ENCODE measurements around the gene PPP1R15B.

Gene PPP1R15B

DNA sequence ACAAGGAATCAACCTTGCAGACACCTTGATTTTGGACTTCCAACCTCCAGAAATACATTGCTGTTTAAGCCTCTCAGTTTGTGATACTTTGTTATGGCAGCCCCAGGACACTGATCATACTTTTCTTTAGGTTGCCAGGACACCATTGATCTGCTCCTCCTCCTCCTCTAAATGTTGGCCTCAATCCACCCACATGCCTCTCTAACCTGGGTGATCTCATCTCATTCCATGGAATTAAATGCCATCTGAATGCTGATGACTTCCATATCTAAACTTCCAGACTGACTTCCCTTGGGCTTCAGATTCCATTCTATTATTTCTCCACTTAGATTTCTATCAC, 7.4 kb upstream of the PPP1R15B start:
- DNase-seq, result no peak

GRCh38 chr1:204418174-204419063, 6.8 kb upstream of the PPP1R15B start:
- no peak for DNase-seq

DNA sequence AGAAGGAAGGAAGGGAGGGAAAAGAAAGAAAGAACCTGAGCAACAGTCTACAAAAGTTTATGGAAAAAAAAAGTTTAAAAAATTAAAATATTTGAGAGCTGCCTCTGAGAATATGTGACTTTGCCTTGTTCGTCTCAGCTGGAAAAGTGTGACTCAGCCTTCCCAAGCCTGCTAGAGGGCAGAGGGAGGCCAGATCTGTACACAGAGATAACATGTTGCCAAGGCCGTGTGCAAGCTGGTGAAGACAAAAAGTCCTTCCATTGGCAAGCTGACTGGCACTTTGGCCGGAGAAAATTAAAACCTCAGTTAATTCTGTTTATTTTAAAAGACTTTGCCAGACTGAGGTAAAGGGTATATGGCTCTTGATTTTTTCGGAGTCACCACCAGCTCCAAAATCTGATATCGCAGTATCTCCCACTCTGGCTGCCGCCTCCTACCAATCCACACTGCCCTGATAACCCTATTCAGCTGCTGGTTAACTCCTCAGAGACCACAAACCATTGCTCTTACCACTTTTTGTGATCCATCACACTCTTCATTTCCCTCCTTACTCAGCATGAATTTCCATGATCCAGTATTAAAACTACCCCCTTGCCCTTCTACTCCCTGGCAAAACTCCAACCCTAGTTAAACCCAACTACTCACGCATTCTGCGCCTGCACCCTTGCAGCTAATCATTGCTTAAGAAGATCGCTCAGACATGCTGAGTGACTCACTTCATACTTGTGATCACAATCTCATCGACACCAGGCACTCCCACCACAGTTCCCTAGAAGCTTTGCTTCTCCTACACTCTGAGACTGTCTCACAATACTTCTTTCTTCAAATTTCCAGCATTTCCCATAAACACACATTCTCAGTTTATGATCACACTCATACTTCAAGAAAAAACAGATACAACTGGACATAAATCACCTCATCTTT, 5.7 kb upstream of the PPP1R15B start:
- peak; percentile 54 to 59 for DNase-seq

GRCh38 chr1:204416589-204417073, 5.0 kb upstream of the PPP1R15B start:
- DNase-seq, result no peak

- DNase-seq, result no peak
Measured at GRCh38 chr1:204415351-204415750, 3.7 kb upstream of the PPP1R15B start.

- no peak for DNase-seq
Measured at GRCh38 chr1:204414016-204414415, 2.4 kb upstream of the PPP1R15B start.

- no peak for DNase-seq
Measured at GRCh38 chr1:204413170-204413535, 1.5 kb upstream of the PPP1R15B start.

DNA sequence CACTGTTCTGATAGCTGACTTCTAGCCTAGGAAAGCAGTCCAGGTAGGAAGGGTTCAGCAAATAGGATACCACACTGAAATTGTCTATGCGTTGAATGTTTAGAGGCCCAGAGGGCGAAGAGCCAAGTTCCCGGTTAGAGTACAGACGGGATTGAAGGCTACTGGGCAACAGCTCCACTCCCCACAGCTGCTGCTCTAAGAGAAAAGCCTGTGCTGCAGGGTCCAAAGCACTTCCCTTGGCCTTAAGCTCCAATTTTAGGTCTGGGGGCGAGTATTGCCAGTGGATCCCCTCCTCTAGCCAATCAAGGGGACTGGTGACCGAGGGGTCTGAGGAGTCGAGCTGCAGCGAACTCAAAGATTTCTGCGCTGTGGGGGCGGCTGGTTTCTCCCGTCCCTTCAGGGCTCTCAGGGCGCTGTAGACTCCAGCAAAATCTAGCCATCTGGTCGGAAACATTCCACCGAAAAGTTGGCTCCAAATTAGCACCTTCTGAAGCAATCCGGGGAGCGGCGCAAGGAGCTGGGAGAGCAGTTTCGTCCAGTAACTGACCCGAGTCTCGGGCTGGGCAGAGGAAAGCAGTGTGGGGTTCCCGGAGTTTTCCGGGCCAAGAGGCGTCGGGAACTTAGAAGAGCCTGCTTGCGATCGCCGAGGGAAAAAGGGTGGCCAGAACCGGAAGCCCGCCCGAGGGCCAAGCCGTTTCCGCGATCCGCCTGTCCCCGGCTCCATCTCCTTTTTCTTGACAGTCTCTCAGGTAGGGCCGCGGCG, 748 bp downstream of the PPP1R15B start:
- peak in 1 of 2 experiments; percentile 38 for DNase-seq

DNA sequence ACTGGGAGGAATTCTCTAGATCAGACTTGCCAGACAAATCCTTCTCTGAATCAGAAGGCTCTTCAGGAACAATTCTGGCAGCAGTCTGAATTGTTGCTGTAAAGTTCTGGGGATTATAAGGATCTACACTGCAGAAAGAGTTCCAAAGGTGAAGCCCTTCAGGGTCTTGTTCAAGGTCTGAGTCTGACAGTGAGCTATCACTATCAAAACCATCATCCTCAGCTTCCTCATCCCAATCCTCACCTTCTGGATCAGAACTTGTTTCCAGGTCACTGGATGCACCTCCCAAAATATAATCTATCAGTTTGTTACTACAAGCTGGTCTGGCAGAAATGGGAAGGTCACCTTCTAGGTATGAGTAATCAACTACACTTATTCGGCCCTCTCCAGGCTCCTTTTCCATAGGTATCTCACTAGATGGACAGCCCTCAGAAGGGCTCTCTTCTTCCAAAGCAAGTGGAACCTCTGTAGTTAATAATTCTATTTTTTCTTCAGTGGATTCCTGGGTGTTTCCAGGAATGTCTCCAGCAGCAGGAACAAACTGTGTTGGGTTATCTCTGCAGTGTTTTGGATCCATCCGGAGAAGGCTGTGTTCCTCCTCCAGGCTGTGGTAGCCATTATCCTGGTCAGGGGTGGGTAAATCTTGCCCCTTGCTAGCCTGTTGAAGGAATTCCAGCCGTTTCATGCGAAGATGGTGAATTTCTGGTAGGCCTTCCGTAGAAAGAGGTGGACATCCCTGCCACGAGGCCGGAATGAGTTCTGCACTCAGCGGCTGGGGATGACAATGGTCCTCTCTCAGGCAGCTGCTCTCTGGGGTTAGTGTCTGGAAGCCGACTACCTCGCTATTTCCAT, 1.6 kb downstream of the PPP1R15B start:
- DNase-seq, result no peak

DNA sequence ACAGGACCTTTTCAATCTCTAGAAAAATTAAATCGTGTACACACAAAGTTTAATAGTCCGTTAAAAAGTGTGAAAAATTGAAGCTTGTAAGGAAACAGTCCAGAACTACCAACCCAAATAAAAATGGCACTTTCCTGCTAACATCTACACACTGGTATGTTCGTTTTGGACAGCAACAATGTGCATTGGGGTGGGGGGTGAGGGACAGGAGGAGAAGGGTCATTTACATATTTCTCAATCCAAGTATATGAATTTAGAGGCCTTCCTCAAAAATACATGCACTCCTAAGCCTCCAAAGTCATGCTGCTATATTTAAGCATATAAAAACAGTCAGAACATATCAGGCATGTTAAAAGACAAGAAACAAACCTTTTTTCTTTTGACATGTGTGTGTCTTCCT, 2.5 kb downstream of the PPP1R15B start:
- DNase-seq, result no peak

DNA sequence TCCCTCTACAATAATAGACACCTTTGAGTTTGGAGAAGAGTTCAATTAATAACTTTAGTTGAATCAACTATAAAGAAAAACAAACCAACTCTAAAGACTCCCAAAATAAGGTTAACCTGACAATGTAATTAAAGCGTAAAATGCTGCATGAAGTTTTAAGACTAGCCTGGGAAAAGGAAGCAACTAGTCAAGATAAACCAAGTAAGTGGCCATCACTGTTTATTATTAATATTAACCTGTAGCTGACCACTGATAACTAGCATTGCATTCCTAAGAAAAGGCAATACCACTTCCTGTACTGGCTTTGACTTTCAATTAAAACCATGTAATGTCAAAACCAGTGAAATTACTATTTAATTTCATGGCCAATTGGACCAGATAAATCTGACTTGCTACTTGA, 3.0 kb downstream of the PPP1R15B start:
- no peak for DNase-seq

GRCh38 chr1:204408074-204408507, 3.5 kb downstream of the PPP1R15B start:
- DNase-seq, result no peak

DNA sequence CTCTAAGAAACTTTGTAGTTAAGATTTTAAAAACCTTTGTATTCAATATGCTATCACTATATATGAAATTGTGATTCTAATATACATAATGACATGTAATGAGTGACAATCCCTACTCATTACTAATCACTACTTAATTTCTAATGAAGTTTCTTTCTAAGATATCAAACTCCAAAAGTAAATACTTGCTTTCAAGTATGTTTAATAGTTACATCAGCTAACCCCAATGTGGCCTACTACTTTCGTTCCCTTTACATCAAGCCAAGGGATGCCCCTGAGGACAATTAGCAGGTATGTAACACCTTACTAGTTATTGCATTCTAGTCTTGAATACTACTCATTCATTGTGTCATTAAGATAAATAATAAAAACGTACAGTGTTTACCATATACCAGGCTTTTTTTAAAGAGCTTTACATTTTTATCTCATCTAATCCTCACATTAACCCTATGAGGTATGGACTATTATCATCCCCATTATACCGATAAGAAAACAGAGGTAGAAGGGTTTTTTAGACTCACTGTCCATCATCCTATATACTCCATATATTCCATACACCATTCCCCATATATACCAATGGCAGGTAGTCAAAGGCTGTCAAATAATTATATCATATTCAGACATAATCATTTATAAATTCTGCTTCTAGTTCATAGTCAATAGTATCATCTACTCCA, 4.2 kb downstream of the PPP1R15B start:
- no peak for DNase-seq

DNA sequence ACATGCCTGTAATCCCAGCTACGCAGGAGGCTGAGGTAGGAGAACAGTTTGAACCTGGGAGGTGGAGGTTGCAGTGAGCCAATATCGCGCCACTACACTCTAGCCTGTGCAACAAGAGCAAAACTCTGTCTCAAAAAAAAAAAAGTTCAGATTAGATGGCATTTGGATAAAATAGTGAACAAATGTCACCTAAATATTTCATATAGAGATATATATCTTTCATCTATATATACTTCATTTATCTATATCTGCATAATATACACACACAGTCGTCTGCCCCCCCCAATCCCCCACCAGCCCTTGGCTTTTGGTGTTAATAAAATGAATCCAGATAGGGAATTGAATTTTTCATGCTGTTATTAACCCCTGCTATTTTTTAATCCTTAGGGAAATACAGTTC, 5.0 kb downstream of the PPP1R15B start:
- no peak for DNase-seq

DNA sequence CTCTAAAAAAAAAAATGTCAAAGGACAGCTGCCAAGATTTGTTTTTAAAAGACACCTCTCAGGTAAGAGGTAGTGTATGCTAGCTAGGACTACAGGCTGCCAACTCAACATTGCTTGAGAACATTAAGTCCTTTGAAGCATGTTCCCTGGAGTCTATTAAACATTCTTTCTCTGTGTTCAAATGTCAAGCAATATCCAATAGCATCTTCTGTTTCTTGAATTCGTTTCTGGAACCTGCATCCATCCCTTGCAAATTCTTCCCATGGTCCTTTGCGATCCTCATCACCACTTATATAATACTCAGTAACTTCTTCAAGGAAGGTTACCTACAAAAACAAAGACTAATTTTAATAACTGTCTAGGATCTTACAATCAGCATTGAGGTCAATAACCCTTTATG, 5.6 kb downstream of the PPP1R15B start:
- DNase-seq, result no peak

GRCh38 chr1:204404629-204405028, 7.0 kb downstream of the PPP1R15B start:
- DNase-seq, result no peak

DNA sequence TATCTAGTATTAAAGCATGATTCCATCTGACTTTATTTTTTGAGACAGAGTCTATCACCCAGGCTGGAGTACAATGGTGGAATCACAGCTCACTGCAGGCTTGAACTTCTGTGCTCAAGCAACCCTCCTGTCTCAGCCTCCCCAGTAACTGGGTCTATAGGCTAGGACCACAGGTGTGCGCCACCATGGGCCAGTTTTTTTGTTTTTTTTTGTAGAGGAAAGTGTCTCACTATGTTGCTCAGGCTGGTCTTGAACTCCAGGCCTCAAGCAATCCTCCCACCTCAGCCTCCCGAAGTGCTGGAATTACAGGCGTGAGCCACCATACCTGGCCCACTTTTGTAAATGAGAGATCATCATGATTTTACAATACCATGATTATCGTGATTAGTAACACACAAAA, 9.2 kb downstream of the PPP1R15B start:
- DNase-seq, result no peak

DNA sequence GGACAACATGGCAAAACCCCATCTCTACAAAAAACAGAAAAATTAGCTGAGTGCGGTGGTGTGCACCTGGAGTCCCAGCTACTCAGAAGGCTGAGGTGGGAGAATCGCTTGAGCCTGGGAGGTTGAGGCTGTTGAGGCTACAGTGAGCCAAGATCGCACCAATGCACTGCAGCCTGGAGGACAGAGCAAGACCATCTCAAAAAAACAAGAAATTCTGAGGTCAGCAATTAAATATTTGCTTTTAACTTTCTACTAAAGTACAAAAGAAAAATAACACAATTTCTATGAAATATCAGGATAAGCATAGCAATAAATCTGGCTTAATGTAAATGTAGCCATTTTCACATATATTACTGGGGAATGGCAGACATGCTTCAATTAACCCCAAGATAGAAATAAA, 9.9 kb downstream of the PPP1R15B start:
- no peak for DNase-seq

DNA sequence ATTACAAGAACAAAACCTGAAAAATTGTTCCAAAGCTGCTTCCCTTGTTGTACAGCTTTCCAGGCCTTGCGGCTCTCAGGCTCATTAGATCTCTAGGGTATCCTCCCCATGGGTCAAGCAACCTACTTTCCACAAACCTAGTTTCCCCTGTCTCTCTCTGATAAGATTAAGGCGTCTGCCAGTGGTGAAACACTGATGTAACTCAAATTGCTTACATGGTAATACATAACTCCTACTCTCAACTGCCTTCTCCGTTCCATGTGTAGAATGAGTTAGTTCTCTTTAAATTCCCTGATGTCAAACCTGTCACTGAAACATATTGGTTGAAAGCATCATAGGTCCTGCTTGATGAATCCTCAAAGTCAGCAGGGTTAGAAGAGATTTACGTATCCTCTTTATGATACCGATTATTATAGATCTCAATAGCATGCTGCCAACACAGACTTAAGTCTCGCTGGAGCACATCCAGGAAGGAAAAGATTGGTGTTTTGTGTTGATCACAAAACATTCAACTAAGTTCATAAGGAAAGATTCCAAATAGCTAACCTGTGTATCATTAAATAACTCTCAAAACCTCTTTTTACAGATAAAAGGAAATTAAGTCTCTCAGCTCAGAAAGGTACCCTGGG, 10.6 kb downstream of the PPP1R15B start:
- no peak for DNase-seq

- DNase-seq, result peak; percentile 62
Measured at GRCh38 chr1:204398197-204399125, 13.2 kb downstream of the PPP1R15B start.

Measured in activated T-cell treated with anti-CD3 and anti-CD28 coated beads, Interleukin-2, amount 50 U/mL, for 48 hours (primary cell).